RWPE2 (cell line): Measurements from ENCODE around the gene GPR62.
"Not testable (repeated sequence)": the region's sequence is repeated elsewhere in the genome, so short reads cannot be mapped to it uniquely, and the experiment has no call there.

Experiments
- ATAC-seq: fragments of 200-7000 bp; cut with Tn5 transposase; 3 replicates; pipeline ENCODE4 v1.9.1; 2021; ENCODE audit warnings: low read depth
- DNase-seq: peaks from one replicate; pipeline ENCODE4 v3.0.0-alpha.2; 2020; ENCODE audit warnings: low spot score
- H3K27ac ChIP-seq: fragments of 450-650 bp; 2 replicates; pipeline ENCODE4 v1.5.1; 2017; ENCODE audit warnings: mild to moderate bottlenecking; ENCODE audit not compliant: poor library complexity, severe bottlenecking
- H3K27me3 ChIP-seq: fragments of 250-450 bp; sonication (Bioruptor Pico); 2 replicates; pipeline ENCODE4 v1.5.1; 2021; ENCODE audit warnings: mild to moderate bottlenecking, moderate library complexity; ENCODE audit not compliant: insufficient read depth, poor library complexity, severe bottlenecking
- H3K36me3 ChIP-seq: fragments of 250-450 bp; sonication (Bioruptor Pico); 2 replicates; pipeline ENCODE4 v1.5.1; 2020; ENCODE audit warnings: low read depth, mild to moderate bottlenecking, moderate library complexity
- H3K4me1 ChIP-seq: fragments of 250-450 bp; sonication (Bioruptor Pico); 2 replicates; pipeline ENCODE4 v1.5.1; 2021; ENCODE audit warnings: mild to moderate bottlenecking, moderate library complexity; ENCODE audit not compliant: insufficient read depth, poor library complexity, severe bottlenecking
- H3K4me3 ChIP-seq: fragments of 250-450 bp; sonication (Bioruptor Pico); 2 replicates; pipeline ENCODE4 v1.5.1; 2021; ENCODE audit warnings: mild to moderate bottlenecking, moderate library complexity; ENCODE audit not compliant: severe bottlenecking
- H3K9me3 ChIP-seq: fragments of 250-450 bp; sonication (Bioruptor Pico); 2 replicates; pipeline ENCODE4 v1.5.1; 2021; ENCODE audit warnings: mild to moderate bottlenecking, moderate library complexity; ENCODE audit not compliant: severe bottlenecking
- CTCF ChIP-seq: fragments of 450-650 bp; IDR thresholded peaks from one replicate; pipeline ENCODE4 v1.5.1; 2017; ENCODE audit warnings: mild to moderate bottlenecking, moderate library complexity; ENCODE audit not compliant: poor library complexity, severe bottlenecking

The GPR62 gene

GRCh38 chr3:51927061-51927977, 27.9 kb upstream of the GPR62 start:
- Histone ChIP-seq H3K27me3 (no peaks in the 10 kb centered on the region), H3K4me3 (no peak overlapping the region), H3K9me3 (no peaks in the 10 kb centered on the region), H3K4me1 (no peaks in the 10 kb centered on the region), H3K27ac (no peak overlapping the region), H3K36me3 (no peaks in the 10 kb centered on the region)
- ATAC-seq: no peak
- no peak for DNase-seq
- TF ChIP-seq CTCF: no peak

- Histone ChIP-seq H3K4me3 (no peak overlapping the region), H3K36me3 (no peaks in the 10 kb centered on the region), H3K27me3 (no peaks in the 10 kb centered on the region), H3K27ac (no peak overlapping the region), H3K9me3 (no peaks in the 10 kb centered on the region), H3K4me1 (no peaks in the 10 kb centered on the region)
- no peak for TF ChIP-seq CTCF
- ATAC-seq: no peak
- DNase-seq: no peak
These were observed 26.7 kb upstream of the GPR62 start for GRCh38 chr3:51928438-51928837.

GRCh38 chr3:51928981-51929380, 26.2 kb upstream of the GPR62 start:
- H3K27ac ChIP-seq, H3K4me1 ChIP-seq, H3K27me3 ChIP-seq, H3K9me3 ChIP-seq, H3K36me3 ChIP-seq, DNase-seq, H3K4me3 ChIP-seq, ATAC-seq: not testable (repeated sequence)

GRCh38 chr3:51929420-51930003, 25.7 kb upstream of the GPR62 start:
- DNase-seq (no peak), ATAC-seq (peak; percentile 43; the same call in 1 of the 3 replicates)
- Histone ChIP-seq H3K4me1 (no peaks in the 10 kb centered on the region), H3K9me3 (no peaks in the 10 kb centered on the region), H3K4me3 (no peak overlapping the region), H3K27me3 (no peaks in the 10 kb centered on the region), H3K27ac (no peak overlapping the region), H3K36me3 (peaks cover 3% of the 10 kb centered on the region)
- no peak for TF ChIP-seq CTCF

GRCh38 chr3:51930439-51930838, 24.7 kb upstream of the GPR62 start:
- H3K27me3 ChIP-seq: no peaks in the 10 kb centered on the region
- H3K27ac ChIP-seq: no peak overlapping the region
- no peaks in the 10 kb centered on the region for H3K4me1 ChIP-seq
- ATAC-seq: no peak
- no peak for TF ChIP-seq CTCF
- H3K36me3 ChIP-seq: peaks cover 12% of the 10 kb centered on the region
- H3K9me3 ChIP-seq: no peaks in the 10 kb centered on the region
- DNase-seq: no peak
- no peak overlapping the region for H3K4me3 ChIP-seq
